HEK293 (cell line): ENCODE results near the gene GJC1.

ENCODE experiments used
- ATF2 ChIP-seq: fragments of 450-650 bp; formaldehyde crosslinking; IDR thresholded peaks from 2 replicates; pipeline ENCODE4 v1.5.1; 2016; ENCODE audit warnings: missing biosample characterization, missing genetic modification characterization, low read depth
- PRDM2 ChIP-seq: fragments of 450-650 bp; formaldehyde crosslinking; IDR thresholded peaks from 2 replicates; pipeline ENCODE4 v1.5.1; 2016; ENCODE audit warnings: missing biosample characterization, missing genetic modification characterization, borderline replicate concordance
- PRDM4 ChIP-seq: fragments of 450-650 bp; formaldehyde crosslinking; IDR thresholded peaks from 2 replicates; pipeline ENCODE4 v1.5.1; 2017; ENCODE audit warnings: missing biosample characterization, missing genetic modification characterization
- SALL2 ChIP-seq: fragments of 450-650 bp; formaldehyde crosslinking; IDR thresholded peaks from 2 replicates; pipeline ENCODE4 v1.5.0; 2017; ENCODE audit warnings: missing biosample characterization, mild to moderate bottlenecking, missing genetic modification characterization, borderline replicate concordance
- SP2 ChIP-seq: fragments of 450-650 bp; formaldehyde crosslinking; IDR thresholded peaks from 2 replicates; pipeline ENCODE4 v1.5.1; 2016; ENCODE audit warnings: missing biosample characterization, missing genetic modification characterization
- YY1 ChIP-seq: fragments of 450-650 bp; formaldehyde crosslinking; IDR thresholded peaks from 2 replicates; pipeline ENCODE4 v1.5.1; 2018; ENCODE audit warnings: missing biosample characterization, missing genetic modification characterization
- ZBTB21 ChIP-seq: fragments of 450-650 bp; formaldehyde crosslinking; IDR thresholded peaks from 2 replicates; pipeline ENCODE4 v1.5.1; 2017; ENCODE audit warnings: missing biosample characterization, missing genetic modification characterization
- ZFHX2 ChIP-seq: fragments of 450-650 bp; formaldehyde crosslinking; conservative IDR thresholded peaks from 2 replicates; pipeline ENCODE4 v1.5.1; 2016; ENCODE audit warnings: missing biosample characterization, missing genetic modification characterization
- ZFP41 ChIP-seq: fragments of 450-650 bp; formaldehyde crosslinking; IDR thresholded peaks from 2 replicates; pipeline ENCODE4 v1.5.1; 2016; ENCODE audit warnings: missing biosample characterization, missing genetic modification characterization, borderline replicate concordance
- ZIC2 ChIP-seq: fragments of 450-650 bp; formaldehyde crosslinking; IDR thresholded peaks from 2 replicates; pipeline ENCODE4 v1.5.1; 2016; ENCODE audit warnings: missing biosample characterization, missing genetic modification characterization
- ZNF114 ChIP-seq: fragments of 450-650 bp; formaldehyde crosslinking; IDR thresholded peaks from 2 replicates; pipeline ENCODE4 v1.5.0; 2017; ENCODE audit warnings: missing biosample characterization, missing genetic modification characterization
- ZNF138 ChIP-seq: fragments of 450-650 bp; formaldehyde crosslinking; IDR thresholded peaks from 2 replicates; pipeline ENCODE4 v1.5.1; 2016; ENCODE audit warnings: missing biosample characterization, missing genetic modification characterization, borderline replicate concordance
- ZNF16 ChIP-seq: fragments of 450-650 bp; formaldehyde crosslinking; IDR thresholded peaks from 2 replicates; pipeline ENCODE4 v1.5.1; 2016; ENCODE audit warnings: low read depth, missing biosample characterization, missing genetic modification characterization
- ZNF302 ChIP-seq: fragments of 450-650 bp; formaldehyde crosslinking; IDR thresholded peaks from 2 replicates; pipeline ENCODE4 v1.5.1; 2016; ENCODE audit warnings: missing biosample characterization, missing genetic modification characterization, low read depth
- ZNF366 ChIP-seq: fragments of 450-650 bp; formaldehyde crosslinking; conservative IDR thresholded peaks from 2 replicates; pipeline ENCODE4 v1.5.1; 2016; ENCODE audit warnings: missing biosample characterization, missing genetic modification characterization
- ZNF391 ChIP-seq: fragments of 450-650 bp; formaldehyde crosslinking; IDR thresholded peaks from 2 replicates; pipeline ENCODE4 v1.5.1; 2016; ENCODE audit warnings: low read depth, missing biosample characterization, missing genetic modification characterization, borderline replicate concordance
- ZNF398 ChIP-seq: fragments of 450-650 bp; formaldehyde crosslinking; IDR thresholded peaks from 2 replicates; pipeline ENCODE4 v1.5.1; 2017; ENCODE audit warnings: missing biosample characterization, missing genetic modification characterization
- ZNF404 ChIP-seq: fragments of 450-650 bp; formaldehyde crosslinking; IDR thresholded peaks from 2 replicates; pipeline ENCODE4 v1.5.1; 2017; ENCODE audit warnings: missing biosample characterization, missing genetic modification characterization
- ZNF416 ChIP-seq: fragments of 450-650 bp; formaldehyde crosslinking; IDR thresholded peaks from 2 replicates; pipeline ENCODE4 v1.5.1; 2016; ENCODE audit warnings: missing biosample characterization, missing genetic modification characterization
- ZNF433 ChIP-seq: fragments of 450-650 bp; formaldehyde crosslinking; IDR thresholded peaks from 2 replicates; pipeline ENCODE4 v1.5.1; 2016; ENCODE audit warnings: missing biosample characterization, missing genetic modification characterization, low read depth
- ZNF510 ChIP-seq: fragments of 450-650 bp; formaldehyde crosslinking; IDR thresholded peaks from 2 replicates; pipeline ENCODE4 v1.5.1; 2018; ENCODE audit warnings: mild to moderate bottlenecking, missing genetic modification characterization, missing biosample characterization; ENCODE audit not compliant: insufficient replicate concordance
- ZNF549 ChIP-seq: fragments of 450-650 bp; IDR thresholded peaks from 2 replicates; pipeline ENCODE4 v1.5.1; 2018; ENCODE audit warnings: missing biosample characterization, missing genetic modification characterization, mild to moderate bottlenecking, inconsistent platforms, moderate library complexity
- ZNF555 ChIP-seq: fragments of 450-650 bp; formaldehyde crosslinking; conservative IDR thresholded peaks from 2 replicates; pipeline ENCODE4 v1.5.1; 2017; ENCODE audit warnings: missing biosample characterization, mild to moderate bottlenecking, missing genetic modification characterization, inconsistent platforms
- ZNF629 ChIP-seq: fragments of 450-650 bp; formaldehyde crosslinking; IDR thresholded peaks from 2 replicates; pipeline ENCODE4 v1.5.1; 2017; ENCODE audit warnings: missing biosample characterization, missing genetic modification characterization
- ZNF701 ChIP-seq: fragments of 450-650 bp; formaldehyde crosslinking; IDR thresholded peaks from 2 replicates; pipeline ENCODE4 v1.5.1; 2016; ENCODE audit warnings: missing biosample characterization, missing genetic modification characterization
- ZNF747 ChIP-seq: fragments of 450-650 bp; formaldehyde crosslinking; IDR thresholded peaks from 2 replicates; pipeline ENCODE4 v1.5.1; 2016; ENCODE audit warnings: missing biosample characterization, missing genetic modification characterization
- ZXDB ChIP-seq: fragments of 450-650 bp; formaldehyde crosslinking; IDR thresholded peaks from 2 replicates; pipeline ENCODE4 v1.5.1; 2016; ENCODE audit warnings: missing biosample characterization, missing genetic modification characterization

GJC1 gene

GRCh38 chr17:44830359-44831288, 537 bp upstream of the GJC1 start (continued):
- TF ChIP-seq PRDM2 (tag by site-specific recombination) (no peak), ZNF366 (tag by site-specific recombination) (no peak), ZNF747 (tag by site-specific recombination) (no peak), ZNF398 (no peak; the same call in 1 of the 2 replicates), SALL2 (tag by site-specific recombination) (no peak), ZNF114 (tag by site-specific recombination) (no peak), ZNF302 (tag by site-specific recombination) (no peak), ZIC2 (tag by site-specific recombination) (0 out of 2 replicates have a peak, but pooled peaks have one; percentile 38), ATF2 (tag by site-specific recombination) (no peak), ZFP41 (tag by site-specific recombination) (no peak), ZBTB21 (tag by site-specific recombination) (no peak), ZNF549 (tag by site-specific recombination) (no peak), ZNF629 (tag by site-specific recombination) (no peak; the same call in none of the 2 replicates), YY1 (no peak), ZNF16 (no peak), ZNF416 (no peak), ZNF391 (tag by site-specific recombination) (0 out of 2 replicates have a peak, but pooled peaks have one; percentile 14), ZNF404 (tag by site-specific recombination) (no peak), SP2 (tag by site-specific recombination) (no peak), ZNF433 (no peak), ZNF555 (tag by site-specific recombination) (no peak), PRDM4 (no peak), ZNF510 (tag by site-specific recombination) (no peak), ZFHX2 (tag by site-specific recombination) (peak; percentile 84), ZNF138 (tag by site-specific recombination) (no peak), ZXDB (tag by site-specific recombination) (no peak), ZNF701 (tag by site-specific recombination) (no peak)
